K562 (cell line): ENCODE data around the gene CLCN6. TPM values are rescaled to one million over a fixed set of nuclear protein-coding genes. Genes with fewer than 3 reads are reported as not detected.
A peak's percentile ranks its signal among the peaks of the same experiment; 100 is the strongest.

ENCODE experiments used
- ARHGAP35 ChIP-seq: fragments of 450-650 bp; IDR thresholded peaks from 2 replicates; pipeline ENCODE4 v1.6.1; 2018; ENCODE audit not compliant: partially characterized antibody
- ATF1 ChIP-seq, 2 experiments: fragments of 450-650 bp in 1 of 2; IDR thresholded peaks; 2 replicates each; pipeline ENCODE4 v1.6.1; 2016; ENCODE audit warnings: missing compliant biosample characterization in 1 of 2, missing genetic modification characterization in 1 of 2
- CLOCK ChIP-seq: fragments of 250-450 bp; sonication (Bioruptor Pico); IDR thresholded peaks from 2 replicates; pipeline ENCODE4 v1.4.0; 2020; ENCODE audit warnings: mild to moderate bottlenecking, moderate library complexity, borderline replicate concordance
- HBP1 ChIP-seq: fragments of 450-650 bp; formaldehyde crosslinking; IDR thresholded peaks from 2 replicates; pipeline ENCODE4 v1.4.0; 2022; ENCODE audit warnings: missing genetic modification characterization
- HDAC1 ChIP-seq, 2 experiments: fragments of 450-650 bp; IDR thresholded peaks; 2 replicates each; pipeline ENCODE4 v1.6.1; 2016 to 2017; ENCODE audit warnings: inconsistent platforms in 1 of 2, mild to moderate bottlenecking in 1 of 2, moderate library complexity in 1 of 2
- L3MBTL2 ChIP-seq: fragments of 450-650 bp; IDR thresholded peaks from 2 replicates; pipeline ENCODE4 v1.6.1; 2016; ENCODE audit warnings: mild to moderate bottlenecking, moderate library complexity
- MCM5 ChIP-seq: fragments of 450-650 bp; IDR thresholded peaks from 2 replicates; pipeline ENCODE4 v1.6.1; 2016; ENCODE audit warnings: low read depth
- NR1H2 ChIP-seq: sonication (generic); formaldehyde crosslinking; IDR thresholded peaks from 2 replicates; pipeline ENCODE4 v1.4.0; 2020; ENCODE audit warnings: mild to moderate bottlenecking, missing genetic modification reagents
- PRMT5 ChIP-seq: sonication (generic); formaldehyde crosslinking; IDR thresholded peaks from 2 replicates; pipeline ENCODE4 v1.5.0; 2020; ENCODE audit warnings: missing genetic modification reagents
- TCF3 ChIP-seq: sonication (generic); formaldehyde crosslinking; IDR thresholded peaks from 2 replicates; pipeline ENCODE4 v1.4.0; 2020; ENCODE audit warnings: mild to moderate bottlenecking, missing genetic modification reagents
- WHSC1 ChIP-seq: IDR thresholded peaks from one replicate; pipeline ENCODE4 v1.6.1; 2012; ENCODE audit warnings: low read length, control low read depth, inconsistent platforms
- ZBTB33 ChIP-seq: sonication (generic); formaldehyde crosslinking; IDR thresholded peaks from 2 replicates; pipeline ENCODE4 v1.8.1; 2023; ENCODE audit warnings: mild to moderate bottlenecking, missing genetic modification reagents
- ZBTB9 ChIP-seq: fragments of 450-650 bp; formaldehyde crosslinking; IDR thresholded peaks from 2 replicates; pipeline ENCODE4 v1.4.0; 2020; ENCODE audit warnings: mild to moderate bottlenecking, moderate library complexity
- ZFP30 ChIP-seq: fragments of 250-450 bp; sonication (Bioruptor Pico); IDR thresholded peaks from 2 replicates; pipeline ENCODE4 v1.8.0; 2022; ENCODE audit warnings: moderate library complexity, mild to moderate bottlenecking, inconsistent platforms, borderline replicate concordance
- ZKSCAN1 ChIP-seq: fragments of 150-350 bp; IDR thresholded peaks from 2 replicates; pipeline ENCODE4 v1.6.1; 2016; ENCODE audit warnings: low read depth, low read length
- ZNF197 ChIP-seq: fragments of 200-800 bp; sonication (Bioruptor generic); IDR thresholded peaks from 2 replicates; pipeline ENCODE4 v1.6.1; 2016; ENCODE audit warnings: low read depth, missing genetic modification characterization, missing compliant biosample characterization
- ZNF449 ChIP-seq: fragments of 250-450 bp; sonication (Bioruptor Pico); IDR thresholded peaks from 2 replicates; pipeline ENCODE4 v1.8.0; 2022; ENCODE audit warnings: moderate library complexity, mild to moderate bottlenecking, inconsistent platforms
- ZNF699 ChIP-seq: fragments of 250-450 bp; sonication (Bioruptor Pico); IDR thresholded peaks from 2 replicates; pipeline ENCODE4 v1.8.0; 2021; ENCODE audit warnings: mild to moderate bottlenecking, moderate library complexity; ENCODE audit not compliant: insufficient replicate concordance
- polyA plus RNA-seq, 8 experiments: library from polyadenylated mRNA; depleted of rRNA in 4 of 8; stranded (reverse) in 5 of 8; unstranded in 3 of 8; fragments of >200 nt; fragmentation: Nextera tagmentation in 2 of 8; fragmentation: Illumina TruSeq in 1 of 8; extraction: Ambion mirVana in 2 of 8; extraction: Trizol in 1 of 8; gene quantifications; 2 replicates each; pipeline versions ENCODE4 v1.2.1 to v1.2.3, GENCODE V29; 2011 to 2014; ENCODE audit warnings: inconsistent platforms in 1 of 8, missing spikeins in 1 of 8
- total RNA-seq, 7 experiments: library from RNA; depleted of rRNA in 6 of 7; stranded (reverse); fragments of >200 nt in 6 of 7; fragmentation: Illumina TruSeq in 2 of 7; extraction: Trizol in 2 of 7; gene quantifications; 2 replicates each; pipeline versions ENCODE4 v1.2.1 to v1.2.3, GENCODE V29; 2011 to 2021; ENCODE audit warnings: low replicate concordance in 1 of 7

Gene CLCN6
- total and polyA plus RNA-seq, 9 of the 15 experiments (the other 6 are each of a cell fraction or from before 2014, with no cell fraction given) = 2.0 to 21.8 (median 13.6) TPM

- TF ChIP-seq WHSC1 (no peak), ZBTB33 (CRISPR knock-in tag) (no peak), ATF1 (CRISPR knock-in tag; IDR thresholded peaks at IDR 0.05) (no peak), ATF1 (tag; IDR thresholded peaks at IDR 0.05) (0 out of 2 replicates have a peak, but pooled peaks have one; percentile 15), HDAC1 (IDR thresholded peaks at IDR 0.05) (no peak), ARHGAP35 (peak; percentile 39), ZKSCAN1 (no peak), MCM5 (no peak), CLOCK (CRISPR knock-in tag) (no peak), HBP1 (CRISPR knock-in tag) (no peak), NR1H2 (CRISPR knock-in tag) (no peak), PRMT5 (no peak), L3MBTL2 (peak; percentile 81), TCF3 (no peak), ZBTB9 (CRISPR knock-in tag) (no peak; the same call in 1 of the 2 replicates), ZFP30 (no peak), ZNF449 (CRISPR knock-in tag) (peak; percentile 82; the same call in 1 of the 2 replicates), ZNF197 (peak; percentile 46; the same call in 1 of the 2 replicates), ZNF699 (CRISPR knock-in tag) (no peak)
Measured at GRCh38 chr1:11880911-11881748, 75.1 kb downstream of the CLCN6 start (continued).
